HPDE6-E6E7 (cell line): Measurements from ENCODE around the gene SMARCD3.

Experiments
- DNase-seq: peaks from one replicate; pipeline ENCODE4 v3.0.0; 2011; ENCODE audit warnings: missing footprints; ENCODE audit errors: extremely low spot score

The SMARCD3 gene

GRCh38 chr7:151248346-151249033, at the start of gene SMARCD3:
TSS of gene SMARCD3 (minus strand) at chr7:151248694. CDS start at chr7:151248562, 132 bp downstream.
- no peak for DNase-seq

- no peak for DNase-seq
Measured at GRCh38 chr7:151296202-151296992, 47.9 kb upstream of the SMARCD3 start.

DNA sequence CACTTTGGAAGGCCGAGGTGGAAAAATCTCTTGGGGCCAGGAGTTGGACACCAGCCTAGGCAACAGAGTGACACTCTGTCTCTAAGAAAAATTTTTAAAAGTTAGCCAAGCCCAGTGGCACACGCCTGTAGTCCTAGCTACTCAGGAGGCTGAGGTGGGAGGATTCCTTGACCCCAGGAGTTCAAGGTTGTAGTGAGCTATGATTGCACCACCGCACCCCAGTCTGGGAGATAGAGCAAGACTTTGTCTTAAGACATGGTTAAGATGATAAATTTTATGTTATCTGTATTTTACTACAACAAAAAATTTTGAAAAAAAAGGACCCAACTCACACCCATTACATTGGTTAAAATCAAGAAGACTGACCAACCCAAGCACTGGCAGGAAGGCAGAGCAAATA, 44.4 kb upstream of the SMARCD3 start:
- no peak for DNase-seq

GRCh38 chr7:151291206-151291605, 42.7 kb upstream of the SMARCD3 start:
- DNase-seq = no peak

GRCh38 chr7:151290355-151290760, 41.9 kb upstream of the SMARCD3 start:
- no peak for DNase-seq

GRCh38 chr7:151289891-151290290, 41.4 kb upstream of the SMARCD3 start:
- no peak for DNase-seq

- DNase-seq = no peak
Measured at GRCh38 chr7:151286148-151286547, 37.7 kb upstream of the SMARCD3 start.

GRCh38 chr7:151283302-151283701, 34.8 kb upstream of the SMARCD3 start:
- no peak for DNase-seq

GRCh38 chr7:151282111-151282510, 33.6 kb upstream of the SMARCD3 start:
- DNase-seq = no peak

GRCh38 chr7:151281686-151282085, 33.2 kb upstream of the SMARCD3 start:
- DNase-seq = no peak

DNA sequence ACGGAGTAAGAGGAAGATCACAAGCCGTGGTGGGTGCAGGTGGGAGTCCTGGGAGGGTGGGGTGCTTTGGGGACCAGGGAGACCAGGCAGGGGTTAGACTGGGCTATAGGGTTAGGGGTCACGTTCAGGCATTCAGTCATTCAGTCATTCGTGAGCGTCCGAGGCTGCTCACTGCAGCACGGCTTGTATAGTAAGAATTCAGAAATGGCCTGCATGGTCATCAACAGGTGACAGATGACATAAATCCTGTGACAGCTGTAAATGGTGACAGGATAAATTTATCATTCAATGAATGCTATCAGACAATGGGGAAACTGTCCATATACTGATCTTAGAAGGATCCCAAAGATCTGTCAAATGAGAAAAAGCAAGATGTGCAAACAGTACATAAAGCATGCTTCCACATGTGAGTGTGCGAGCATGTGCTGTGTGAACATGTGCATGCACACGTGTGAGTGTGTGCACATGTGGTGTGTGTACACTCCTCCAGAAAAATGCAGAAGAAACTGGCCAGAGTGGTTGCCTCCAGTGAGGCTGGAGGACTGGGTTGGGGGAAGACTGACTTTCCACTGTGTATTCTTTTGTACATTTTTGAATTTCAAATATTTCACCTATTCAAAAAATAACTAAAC, 32.0 kb upstream of the SMARCD3 start:
- no peak for DNase-seq

DNA sequence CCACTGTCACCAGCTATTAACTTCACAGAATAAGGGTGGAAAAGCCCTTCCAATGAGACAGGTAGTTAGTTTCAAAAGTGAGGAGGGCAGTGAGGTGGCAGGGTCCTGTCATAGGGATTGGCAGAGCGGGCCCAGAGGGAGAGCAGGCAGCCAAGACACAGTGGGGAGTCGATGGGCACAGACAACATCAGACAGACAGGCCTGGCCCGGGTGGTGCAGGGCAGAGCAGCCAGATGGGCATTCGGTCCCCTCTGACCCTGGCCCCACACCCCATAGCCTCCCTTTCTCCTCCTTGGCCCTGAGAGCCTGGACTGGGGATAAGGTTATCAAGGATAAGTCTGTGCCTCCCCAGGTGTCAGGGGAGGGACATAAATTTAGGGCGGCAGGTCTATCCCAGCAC, 31.4 kb upstream of the SMARCD3 start:
- DNase-seq = no peak

- no peak for DNase-seq
Measured at GRCh38 chr7:151278949-151279348, 30.5 kb upstream of the SMARCD3 start.

- no peak for DNase-seq
Measured at GRCh38 chr7:151277631-151278030, 29.1 kb upstream of the SMARCD3 start.

GRCh38 chr7:151276666-151277590, 28.4 kb upstream of the SMARCD3 start:
- peak; percentile 58 for DNase-seq

- DNase-seq = no peak
Measured at GRCh38 chr7:151275813-151276577, 27.5 kb upstream of the SMARCD3 start.

DNA sequence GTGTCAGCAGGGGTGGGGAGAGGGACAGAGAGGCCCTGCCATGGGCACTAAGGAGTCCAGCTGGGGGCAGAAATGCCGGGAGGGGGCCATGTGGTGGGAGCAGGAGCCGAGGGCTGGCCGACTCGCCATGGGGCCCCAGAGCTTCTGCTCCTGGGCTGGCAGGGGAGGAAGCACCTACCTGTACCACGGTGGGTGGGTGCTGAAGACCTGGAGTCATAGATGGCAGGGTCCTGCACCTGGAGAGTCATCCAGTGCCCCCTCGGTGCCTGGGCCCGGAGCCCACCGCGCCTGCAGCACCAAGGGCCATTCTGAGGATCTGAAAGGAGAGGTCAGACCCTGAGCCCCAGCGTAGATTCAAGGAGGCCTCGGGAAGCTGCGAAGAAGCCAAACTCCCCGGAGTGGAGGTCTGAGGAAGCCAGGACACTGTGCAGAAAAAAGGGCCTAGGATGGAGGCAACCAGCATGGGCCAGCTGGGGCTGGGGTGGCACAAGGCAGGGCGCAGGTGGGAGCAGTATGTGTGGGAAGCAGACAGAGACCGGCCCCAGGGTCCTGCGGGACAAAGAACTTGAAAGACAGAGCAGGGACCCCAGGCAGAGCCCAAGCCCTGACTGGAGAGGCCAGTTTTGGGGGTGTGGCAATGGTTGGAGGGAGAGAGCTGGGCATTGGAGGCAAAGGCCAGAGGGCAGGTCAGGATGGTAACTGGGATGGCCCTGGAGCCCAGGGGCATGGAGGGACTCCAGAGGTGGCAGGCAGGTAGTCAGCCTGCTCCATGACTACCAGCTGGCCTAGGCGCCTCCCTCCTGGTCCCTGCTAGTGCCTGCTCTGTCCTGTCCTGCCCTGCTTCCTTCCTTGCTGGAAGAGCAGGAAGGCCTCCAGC, 26.7 kb upstream of the SMARCD3 start:
- DNase-seq = no peak

DNA sequence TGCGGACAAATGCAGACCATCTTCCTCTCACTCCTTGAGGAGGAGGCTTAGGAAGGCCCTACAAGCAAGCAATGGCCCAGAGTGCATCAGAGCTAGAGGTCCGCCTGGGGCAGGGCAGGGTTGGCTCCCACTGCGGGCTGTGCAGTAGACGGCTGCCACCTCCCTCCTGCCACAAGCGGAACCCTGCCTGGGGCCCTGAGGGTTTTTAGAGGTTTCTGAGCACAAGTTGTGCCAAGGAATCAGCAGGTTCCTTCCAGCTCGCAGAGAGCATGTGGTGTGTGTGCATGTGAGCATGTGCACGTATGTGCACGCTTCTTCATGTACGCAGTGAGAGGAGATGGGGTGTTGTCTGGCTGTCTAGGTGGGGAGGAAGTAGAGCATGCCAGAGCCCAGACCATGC, 25.9 kb upstream of the SMARCD3 start:
- DNase-seq = no peak

DNA sequence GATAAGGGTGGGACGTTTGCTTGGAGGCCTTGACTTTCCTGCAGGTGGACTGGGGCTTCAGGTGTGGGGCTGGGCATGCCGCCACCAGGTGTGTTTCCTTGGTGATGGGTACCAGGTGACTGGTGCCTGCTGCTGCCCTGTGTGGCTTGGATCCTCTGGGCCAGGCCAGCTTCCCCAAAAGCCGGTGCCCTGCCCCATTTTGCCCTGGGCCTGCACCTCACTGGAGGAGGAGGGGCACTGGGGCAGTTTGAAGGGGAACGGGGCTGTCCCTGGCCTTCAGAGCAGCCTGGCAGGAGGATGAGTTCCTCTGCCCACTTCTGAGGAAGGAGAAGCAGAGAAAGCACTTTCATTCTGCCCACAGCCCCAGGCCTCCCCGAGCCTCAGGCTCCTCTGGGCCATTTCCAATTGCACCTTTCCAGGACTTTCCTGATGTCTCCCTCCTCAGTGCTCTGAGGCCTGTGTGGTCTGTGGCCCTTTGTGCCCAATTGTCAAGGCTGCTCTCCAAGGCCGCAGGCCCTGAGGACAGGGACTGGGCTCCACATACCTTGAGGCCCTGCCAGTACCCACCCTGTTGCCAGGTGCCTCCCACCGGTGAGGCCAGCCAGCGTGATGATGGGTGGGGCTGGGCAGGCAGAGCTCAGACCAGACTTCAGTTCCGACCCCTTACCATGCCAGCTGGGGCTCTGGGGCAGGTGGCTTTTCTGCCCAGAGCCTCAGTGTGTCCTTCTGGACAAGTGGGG, 25.3 kb upstream of the SMARCD3 start:
- no peak for DNase-seq
